IMR-90 (cell line): ENCODE results near the gene RASGRP2. TPM values are rescaled to one million over a fixed set of nuclear protein-coding genes. Genes with fewer than 3 reads are reported as not detected.

Experiments
- ATAC-seq: fragments of 200-7000 bp; cut with Tn5 transposase; 2 replicates; pipeline ENCODE4 v1.9.1; 2020; ENCODE audit warnings: low read depth, mild to moderate bottlenecking, moderate library complexity
- BruUV-seq: library from RNA; stranded (reverse); fragments of 400-500 nt; replicated peaks from 2 replicates; lab custom pipeline; 2021; lab: Mats Ljungman, UMichigan
- CTCF ChIA-PET: fragments of 300-600 bp; formaldehyde crosslinking; extraction: SDS; loops from one replicate; lab custom pipeline; 2021; ENCODE audit warnings: antibody characterized with exemption; lab: Yijun Ruan, JAX
- POLR2A ChIA-PET: fragments of 300-600 bp; sonication (Branson Sonifier 250); formaldehyde crosslinking; loops from one replicate; lab custom pipeline; 2022; ENCODE audit warnings: antibody characterized with exemption; ENCODE audit not compliant: unreplicated experiment; lab: Charles Lee
- DNase-seq: peaks from one replicate; pipeline ENCODE4 v3.0.0; 2013
- H2AFZ ChIP-seq: replicated peaks from 2 replicates; pipeline ENCODE3; 2013; ENCODE audit warnings: low read length, mild to moderate bottlenecking; ENCODE audit not compliant: poor library complexity
- H2AK5ac ChIP-seq: 2 replicates; pipeline ENCODE4 v1.6.1; 2013; ENCODE audit warnings: low read depth, low read length, inconsistent platforms
- H2AK9ac ChIP-seq: replicated peaks from 2 replicates; pipeline ENCODE3; 2013; ENCODE audit warnings: mild to moderate bottlenecking, low read depth, low read length, moderate library complexity; ENCODE audit not compliant: poor library complexity
- H2BK120ac ChIP-seq: 2 replicates; pipeline ENCODE4 v1.6.1; 2013; ENCODE audit warnings: low read depth, low read length, inconsistent platforms
- H2BK15ac ChIP-seq: 3 replicates; pipeline ENCODE4 v1.6.1; 2013; ENCODE audit warnings: low read depth, low read length, inconsistent platforms
- H2BK20ac ChIP-seq: 2 replicates; pipeline ENCODE4 v1.6.1; 2013; ENCODE audit warnings: low read depth, mild to moderate bottlenecking, inconsistent platforms, low read length, moderate library complexity
- H2BK5ac ChIP-seq: 2 replicates; pipeline ENCODE4 v1.6.1; 2013; ENCODE audit warnings: mild to moderate bottlenecking, low read depth, low read length, inconsistent platforms; ENCODE audit not compliant: poor library complexity, severe bottlenecking
- H3K14ac ChIP-seq: replicated peaks from 2 replicates; pipeline ENCODE4 v1.6.1; 2013; ENCODE audit warnings: low read depth, low read length, inconsistent platforms
- H3K18ac ChIP-seq: 2 replicates; pipeline ENCODE4 v1.6.1; 2013; ENCODE audit warnings: low read depth, low read length, control low read depth
- H3K23ac ChIP-seq: 2 replicates; pipeline ENCODE4 v1.6.1; 2013; ENCODE audit warnings: low read depth, low read length, inconsistent platforms
- H3K27ac ChIP-seq: 2 replicates; pipeline ENCODE4 v1.5.1; 2013; ENCODE audit warnings: mild to moderate bottlenecking, control low read depth, low read length; ENCODE audit not compliant: insufficient read depth
- H3K27me3 ChIP-seq: 2 replicates; pipeline ENCODE4 v1.6.1; 2013; ENCODE audit warnings: low read length; ENCODE audit not compliant: control insufficient read depth, insufficient read depth
- H3K36me3 ChIP-seq: 2 replicates; pipeline ENCODE4 v1.6.1; 2013; ENCODE audit warnings: low read length, mixed read lengths; ENCODE audit not compliant: control insufficient read depth, insufficient read depth
- H3K4ac ChIP-seq: 2 replicates; pipeline ENCODE4 v1.6.1; 2013; ENCODE audit warnings: low read depth, low read length, inconsistent platforms
- H3K4me1 ChIP-seq: 2 replicates; pipeline ENCODE4 v1.6.1; 2013; ENCODE audit warnings: low read length, mixed read lengths; ENCODE audit not compliant: control insufficient read depth, insufficient read depth
- H3K4me2 ChIP-seq: 2 replicates; pipeline ENCODE4 v1.6.1; 2013; ENCODE audit warnings: low read depth, mild to moderate bottlenecking, control low read depth, low read length, moderate library complexity
- H3K4me3 ChIP-seq: 2 replicates; pipeline ENCODE4 v1.5.1; 2013; ENCODE audit warnings: low read depth, mild to moderate bottlenecking, control low read depth, low read length, moderate library complexity; ENCODE audit not compliant: insufficient read depth
- H3K56ac ChIP-seq: 2 replicates; pipeline ENCODE4 v1.6.1; 2013; ENCODE audit warnings: low read length, inconsistent platforms; ENCODE audit not compliant: insufficient read depth; ENCODE audit errors: extremely low read depth
- H3K79me1 ChIP-seq, 2 experiments: 2 replicates each; pipeline ENCODE4 v1.6.1; 2013; ENCODE audit warnings: low read length in 2 of 2, inconsistent platforms in 1 of 2, low read depth in 1 of 2
- H3K9ac ChIP-seq: 2 replicates; pipeline ENCODE4 v1.6.1; 2013; ENCODE audit warnings: low read depth, low read length, control low read depth
- H3K9me1 ChIP-seq: 2 replicates; pipeline ENCODE4 v1.6.1; 2013; ENCODE audit warnings: low read length, inconsistent platforms; ENCODE audit not compliant: insufficient read depth
- H3K9me3 ChIP-seq: 2 replicates; pipeline ENCODE4 v1.6.1; 2013; ENCODE audit warnings: low read length; ENCODE audit not compliant: control insufficient read depth, insufficient read depth
- H4K20me1 ChIP-seq: 2 replicates; pipeline ENCODE4 v1.6.1; 2013; ENCODE audit warnings: low read length, inconsistent platforms; ENCODE audit not compliant: insufficient read depth
- H4K5ac ChIP-seq: 2 replicates; pipeline ENCODE4 v1.6.1; 2013; ENCODE audit warnings: mild to moderate bottlenecking, low read depth, low read length, control low read depth
- H4K8ac ChIP-seq, 2 experiments: 2 replicates each; pipeline ENCODE4 v1.6.1; 2013; ENCODE audit warnings: low read depth in 2 of 2, low read length in 2 of 2, control low read depth in 1 of 2, inconsistent platforms in 1 of 2
- H4K91ac ChIP-seq: 2 replicates; pipeline ENCODE4 v1.6.1; 2013; ENCODE audit warnings: low read depth, low read length, inconsistent platforms; ENCODE audit not compliant: insufficient read depth
- POLR2A ChIP-seq: IDR thresholded peaks from 2 replicates; pipeline ENCODE4 v1.6.1; 2012; ENCODE audit warnings: mild to moderate bottlenecking, low read depth, low read length
- WGBS, 2 experiments: methylation state at CpG; one replicate each; pipeline versions ENCODE4 v1.1.5 to v1.1.7; 2013; ENCODE audit warnings: missing lambda C conversion rate in 2 of 2; ENCODE audit not compliant: insufficient read length in 1 of 2; ENCODE audit errors: extremely low coverage in 2 of 2; 5-methylcytosine and 5-hydroxymethylcytosine counted together
- dilution Hi-C: fragments of 300-500 bp; cut with HindIII; formaldehyde crosslinking; loops from one replicate; pipeline ENCODE4 v1.14.3; 2018; ENCODE audit warnings: low sequenced_read_pairs; ENCODE audit not compliant: unreplicated experiment
- in situ Hi-C: fragments of 300-500 bp; cut with MboI; formaldehyde crosslinking; loops from 3 replicates; pipeline ENCODE4 v1.14.3; 2019; ENCODE audit warnings: low sequenced_read_pairs, inconsistent platforms, mixed read lengths
- intact Hi-C: fragments of 100-400 bp; cut with micrococcal nuclease; formaldehyde crosslinking; loops from 2 replicates; pipeline ENCODE4 v1.10.0; 2022
- polyA plus RNA-seq, 3 experiments: library from polyadenylated mRNA; depleted of rRNA; stranded (reverse); fragments of >200 nt; gene quantifications; 2 replicates each; pipeline ENCODE4 v1.2.3, GENCODE V29; 2012; ENCODE audit warnings: low replicate concordance in 1 of 3
- total RNA-seq: library from RNA; depleted of rRNA; stranded (reverse); fragments of >200 nt; gene quantifications from 2 replicates; pipeline ENCODE4 v1.2.3, GENCODE V29; 2012
- TF ChIP-seq, protein P1 (sequence below): fragments of 150-350 bp; IDR thresholded peaks from 2 replicates; pipeline ENCODE4 v1.6.1; 2017; ENCODE audit warnings: mild to moderate bottlenecking, antibody characterized with exemption, low read length, low read depth

RASGRP2 gene
- total and polyA plus RNA-seq, 2 of the 4 experiments (the other 2 are of a cell fraction) = 1.2 TPM; not detected in 1

DNA sequence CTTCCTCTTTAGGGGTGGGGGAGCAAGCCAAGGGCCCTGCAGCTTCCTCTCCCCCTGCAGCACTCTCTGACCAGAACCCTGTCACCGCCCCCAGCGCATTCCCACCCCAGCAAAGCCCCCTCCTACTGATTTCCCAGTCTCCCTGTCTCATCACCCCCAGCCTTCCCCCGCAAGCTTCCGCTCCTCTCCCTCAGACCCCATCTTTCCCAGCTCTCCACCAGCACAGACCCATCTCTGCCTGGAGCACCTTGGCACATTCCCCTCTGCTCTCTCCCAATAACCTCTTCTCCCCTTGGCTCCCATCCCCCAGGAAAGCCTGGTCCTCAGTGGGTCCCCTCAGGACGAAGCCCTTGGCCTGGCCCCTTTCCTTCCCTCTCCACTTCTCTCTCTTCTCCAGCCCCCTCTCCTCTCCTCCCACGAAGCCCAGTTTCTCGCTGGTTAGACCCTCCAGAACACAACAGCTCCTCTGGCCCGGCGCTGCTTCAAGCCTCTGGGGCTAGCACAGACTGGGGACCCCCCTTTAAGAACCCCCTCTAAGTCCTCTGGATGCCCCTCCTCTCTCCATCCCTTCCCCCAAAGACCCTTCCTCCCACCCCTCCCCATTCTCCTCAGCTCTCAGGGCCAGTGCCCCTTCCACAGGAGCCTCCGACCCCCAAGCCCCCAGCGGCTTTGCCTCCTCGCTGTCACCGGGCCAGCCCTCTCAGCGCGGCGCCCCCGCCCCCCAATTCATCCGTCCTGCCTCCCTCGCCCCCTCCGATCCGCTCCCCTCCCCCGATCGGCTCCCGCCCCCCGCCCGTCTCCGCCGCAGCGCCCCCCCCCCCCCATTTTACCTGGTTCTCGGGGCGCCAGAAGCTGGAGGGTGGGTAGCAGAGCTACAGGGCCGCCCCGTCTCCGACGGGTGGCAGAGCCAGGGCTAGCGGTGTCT is 21.5 kb downstream of the RASGRP2 start:
- H3K14ac ChIP-seq = no peak overlapping the region
- DNase-seq = no peak
- no peaks in the 10 kb centered on the region for H3K79me1 ChIP-seq
- no peak overlapping the region for H3K23ac ChIP-seq
- H4K91ac ChIP-seq = no peak overlapping the region
- POLR2A ChIA-PET = no interaction called here
- H3K27me3 ChIP-seq = peaks cover 73% of the 10 kb centered on the region
- ATAC-seq = no peak
- CTCF ChIA-PET = interaction anchor here (0.5 kb wide), 1 partner anchor 17 kb away, joined by 3 read pairs; no protein-coding TSS in a partner anchor
- H3K27ac ChIP-seq = no peak overlapping the region
- no peak overlapping the region for H2AK9ac ChIP-seq
- no peak overlapping the region for H4K8ac ChIP-seq
- H3K4me1 ChIP-seq = no peaks in the 10 kb centered on the region
- no peak overlapping the region for H2AK5ac ChIP-seq
- no peaks in the 10 kb centered on the region for H4K20me1 ChIP-seq
- no peak overlapping the region for H3K9ac ChIP-seq
- H2BK5ac ChIP-seq = no peak overlapping the region
- no peaks in the 10 kb centered on the region for H3K9me3 ChIP-seq
- H4K5ac ChIP-seq = no peak overlapping the region
- TF ChIP-seq POLR2A = no peak
- TF ChIP-seq, protein P1, sequence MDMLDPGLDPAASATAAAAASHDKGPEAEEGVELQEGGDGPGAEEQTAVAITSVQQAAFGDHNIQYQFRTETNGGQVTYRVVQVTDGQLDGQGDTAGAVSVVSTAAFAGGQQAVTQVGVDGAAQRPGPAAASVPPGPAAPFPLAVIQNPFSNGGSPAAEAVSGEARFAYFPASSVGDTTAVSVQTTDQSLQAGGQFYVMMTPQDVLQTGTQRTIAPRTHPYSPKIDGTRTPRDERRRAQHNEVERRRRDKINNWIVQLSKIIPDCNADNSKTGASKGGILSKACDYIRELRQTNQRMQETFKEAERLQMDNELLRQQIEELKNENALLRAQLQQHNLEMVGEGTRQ = no peak
- no peak overlapping the region for H3K56ac ChIP-seq
- BruUV-seq = no TSS peak
- no peak overlapping the region for H3K4me2 ChIP-seq
- no peak overlapping the region for H3K4me3 ChIP-seq
- in situ Hi-C loops = no loop called here
- no peak overlapping the region for H3K4ac ChIP-seq
- H2BK120ac ChIP-seq = no peak overlapping the region
- no peak overlapping the region for H2BK15ac ChIP-seq
- no peaks in the 10 kb centered on the region for H3K36me3 ChIP-seq
- H3K9me1 ChIP-seq = no peaks in the 10 kb centered on the region
- H2AFZ ChIP-seq = no peak overlapping the region
- H3K18ac ChIP-seq = no peak overlapping the region
- dilution Hi-C loops = no loop called here
- H2BK20ac ChIP-seq = no peak overlapping the region
- 16% methylated on average over 5 of the region's 36 CpGs; no CpG with 5 or more reads in 1 of the 2 experiments for WGBS, 2 experiments
- intact Hi-C loops = loop anchor here (1.0 kb wide), 1 partner anchor 34 kb away; no protein-coding TSS in a partner anchor
